ENCODE measurements around the gene CDHR3. TPM values are rescaled to one million over a fixed set of nuclear protein-coding genes. Genes with fewer than 3 reads are reported as not detected.

Gene CDHR3
- total RNA-seq, 1 experiment from 2014 or later: 3.3 TPM

- Mint-ChIP-seq H3K4me1 (peaks cover 7 to 9% of the 10 kb centered on the region in 2 experiments; a peak in 3 of 4 replicates), H3K4me3 (no peak overlapping the region), H3K27me3 (ENCODE audit: low read depth) (peaks cover 16% of the 10 kb centered on the region), H3K27ac (no peak overlapping the region), H3K9me3 (peaks cover 3% of the 10 kb centered on the region in 2 experiments; a peak in 3 of 5 replicates), H3K36me3 (ENCODE audit: insufficient read depth in 1 of 3, low read depth in 3 of 3) (no peaks in the 10 kb centered on the region)
- Histone ChIP-seq H4K5ac (ENCODE audit: insufficient read length, low read depth, low read length) (no peak overlapping the region), H2BK5ac (ENCODE audit: insufficient read length, low read length) (no peak overlapping the region), H2BK120ac (ENCODE audit: low read depth, low read length, poor library complexity, severe bottlenecking) (no peak overlapping the region), H3K23ac (ENCODE audit: insufficient read length, low read depth, low read length) (no peak overlapping the region), H3K9me3 (ENCODE audit: control insufficient read depth, low read depth, low read length) (peaks cover 9% of the 10 kb centered on the region), H2AK5ac (ENCODE audit: insufficient read length, low read length) (no peak overlapping the region), H3K9ac (ENCODE audit: extremely low read depth, insufficient read length, low read length) (no peak overlapping the region), H3K27ac (ENCODE audit: insufficient read length, low read depth, low read length) (no peak overlapping the region), H3K4me1 (ENCODE audit: insufficient read depth, low read length) (no peaks in the 10 kb centered on the region), H3T11ph (ENCODE audit: low read length) (no peak overlapping the region), H3K4me2 (ENCODE audit: insufficient read depth, insufficient read length, low read length) (no peak overlapping the region), H4K20me1 (ENCODE audit: control insufficient read depth, insufficient read depth, insufficient read length) (no peaks in the 10 kb centered on the region), H2BK12ac (ENCODE audit: insufficient read length, low read depth, low read length) (no peak overlapping the region), H3K56ac (ENCODE audit: insufficient read length, low read depth, low read length) (no peak overlapping the region), H3K23me2 (ENCODE audit: insufficient read length, low read depth, low read length, poor library complexity, severe bottlenecking) (no peaks in the 10 kb centered on the region), H3K14ac (ENCODE audit: insufficient read depth, low read length) (no peak overlapping the region), H3K27me3 (ENCODE audit: insufficient read depth, low read length) (no peaks in the 10 kb centered on the region), H3K79me2 (ENCODE audit: insufficient read depth, low read length) (no peaks in the 10 kb centered on the region), H3K79me1 (ENCODE audit: insufficient read depth, low read depth, low read length, poor library complexity, severe bottlenecking) (no peaks in the 10 kb centered on the region), H3K4ac (ENCODE audit: low read depth, low read length) (no peak overlapping the region), H4K91ac (ENCODE audit: insufficient read length, low read depth, low read length) (no peak overlapping the region), H2BK20ac (ENCODE audit: low read depth, low read length, poor library complexity, severe bottlenecking) (no peak overlapping the region), H2BK15ac (ENCODE audit: low read depth, low read length) (no peak overlapping the region), H3K18ac (ENCODE audit: insufficient read length, low read depth, low read length) (no peak overlapping the region), H2AFZ (ENCODE audit: low read length) (no peak overlapping the region), H4K8ac (replicated peaks; ENCODE audit: insufficient read length, low read depth, low read length) (no peak overlapping the region)
- WGBS (ENCODE audit: extremely low coverage, insufficient read length, low lambda C conversion rate): no CpG with 5 or more reads among the region's 5 CpGs
- no peak for TF ChIP-seq CTCF (conservative IDR thresholded peaks at IDR 0.05)
- no peak for DNase-seq
These were observed 84.1 kb downstream of the CDHR3 start for GRCh38 chr7:106047184-106047583.

Measured in H9 (cell line).